GM19455 (cell line): ENCODE measurements around the gene XKR7.

Experiments
- ATAC-seq: cut with Tn5 transposase; IDR thresholded peaks from one replicate; pipeline ENCODE4 v1.9.1; 2021; ENCODE audit not compliant: unreplicated experiment

The XKR7 gene

GRCh38 chr20:31943052-31943471, 24.9 kb upstream of the XKR7 start:
- no peak for ATAC-seq

GRCh38 chr20:31945319-31945718, 22.6 kb upstream of the XKR7 start:
- no peak for ATAC-seq

DNA sequence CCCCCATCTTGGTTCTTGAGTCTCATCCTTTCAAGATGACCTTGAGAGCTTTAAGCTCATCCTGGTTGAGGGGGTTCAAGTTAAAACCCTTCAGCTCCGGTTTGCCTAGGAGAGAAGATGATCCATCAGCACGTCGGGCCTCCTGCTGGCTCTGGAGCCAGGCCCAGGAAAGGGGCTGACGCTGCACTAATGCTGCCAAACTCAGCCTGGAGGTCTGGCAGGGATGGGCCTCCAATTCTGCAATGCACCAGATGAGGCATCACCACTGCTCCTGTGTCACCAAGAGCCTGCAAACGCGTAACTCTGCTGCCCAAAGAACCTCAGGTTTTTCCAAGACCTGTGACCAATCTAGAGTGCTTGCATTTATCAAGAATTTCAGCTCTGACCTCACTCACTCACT, 22.2 kb upstream of the XKR7 start:
- no peak for ATAC-seq

GRCh38 chr20:31948008-31948407, 19.9 kb upstream of the XKR7 start:
- ATAC-seq, result no peak

GRCh38 chr20:31949877-31950646, 17.9 kb upstream of the XKR7 start:
- ATAC-seq, result no peak

DNA sequence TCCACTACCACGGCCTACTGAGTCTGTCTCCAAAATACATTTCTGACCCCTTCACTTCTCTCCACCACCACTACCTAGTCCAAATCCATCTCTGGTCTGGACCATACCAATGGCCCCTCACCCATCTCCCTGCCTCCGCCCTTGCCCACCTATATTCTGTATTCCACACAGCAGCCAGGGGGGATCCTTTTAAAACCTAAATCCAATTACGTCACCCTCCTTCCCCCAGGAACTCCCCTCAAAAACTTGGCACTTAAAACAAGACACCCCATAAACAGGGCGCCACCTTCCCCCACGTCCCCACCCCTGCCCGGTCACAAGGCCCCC, 16.8 kb upstream of the XKR7 start:
- no peak for ATAC-seq

GRCh38 chr20:31951530-31952453, 16.2 kb upstream of the XKR7 start, which contains the start of gene PDRG1:
TSS of gene PDRG1 (minus strand) at chr20:31952046. CDS start at chr20:31951961, 85 bp downstream.
- peak; percentile 90 for ATAC-seq

- no peak for ATAC-seq
Observed at GRCh38 chr20:31953556-31954148, 14.3 kb upstream of the XKR7 start.

- no peak for ATAC-seq
Observed at GRCh38 chr20:31954500-31954899, 13.5 kb upstream of the XKR7 start.

GRCh38 chr20:31956556-31957526, 11.1 kb upstream of the XKR7 start:
- no peak for ATAC-seq

DNA sequence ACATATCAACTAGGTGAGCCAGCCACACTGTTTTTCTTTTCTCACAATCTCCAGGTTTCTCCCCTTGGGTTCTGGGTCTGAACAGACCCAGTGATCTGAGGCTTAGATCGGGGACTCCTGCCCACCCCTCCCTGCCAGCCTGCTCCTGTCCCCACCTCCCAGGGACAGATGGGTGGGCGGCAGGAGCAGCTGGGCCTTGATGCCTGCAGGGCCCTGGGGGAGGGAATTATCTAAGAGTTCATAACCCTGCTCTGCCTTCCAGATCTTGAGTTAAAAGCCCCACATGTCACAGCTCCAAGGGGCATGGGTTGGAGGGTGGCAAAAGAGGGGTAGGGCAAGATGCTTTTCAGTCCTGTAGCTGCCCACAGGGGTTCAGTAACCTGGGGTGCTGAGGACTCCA, 5.2 kb upstream of the XKR7 start:
- ATAC-seq, result no peak

DNA sequence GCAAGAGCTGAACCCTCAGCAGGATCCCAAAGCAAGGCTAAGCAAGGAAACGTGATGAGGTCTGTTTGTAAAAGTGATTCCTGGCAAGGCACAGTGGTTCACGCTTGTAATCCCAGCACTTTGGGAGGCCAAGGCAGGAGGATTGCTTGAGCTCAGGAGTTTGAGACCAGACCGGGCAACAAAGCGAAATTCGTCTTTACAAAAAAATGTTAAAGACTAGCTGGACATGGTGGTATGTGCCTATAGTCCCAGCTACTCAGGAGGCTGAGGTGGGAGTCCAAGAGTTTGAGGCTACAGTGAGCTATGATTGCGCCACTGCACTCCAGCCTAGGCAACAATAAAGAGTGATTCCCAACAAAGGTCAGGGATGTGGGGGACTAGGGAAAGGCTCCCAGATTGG, 4.1 kb upstream of the XKR7 start:
- ATAC-seq, result no peak

DNA sequence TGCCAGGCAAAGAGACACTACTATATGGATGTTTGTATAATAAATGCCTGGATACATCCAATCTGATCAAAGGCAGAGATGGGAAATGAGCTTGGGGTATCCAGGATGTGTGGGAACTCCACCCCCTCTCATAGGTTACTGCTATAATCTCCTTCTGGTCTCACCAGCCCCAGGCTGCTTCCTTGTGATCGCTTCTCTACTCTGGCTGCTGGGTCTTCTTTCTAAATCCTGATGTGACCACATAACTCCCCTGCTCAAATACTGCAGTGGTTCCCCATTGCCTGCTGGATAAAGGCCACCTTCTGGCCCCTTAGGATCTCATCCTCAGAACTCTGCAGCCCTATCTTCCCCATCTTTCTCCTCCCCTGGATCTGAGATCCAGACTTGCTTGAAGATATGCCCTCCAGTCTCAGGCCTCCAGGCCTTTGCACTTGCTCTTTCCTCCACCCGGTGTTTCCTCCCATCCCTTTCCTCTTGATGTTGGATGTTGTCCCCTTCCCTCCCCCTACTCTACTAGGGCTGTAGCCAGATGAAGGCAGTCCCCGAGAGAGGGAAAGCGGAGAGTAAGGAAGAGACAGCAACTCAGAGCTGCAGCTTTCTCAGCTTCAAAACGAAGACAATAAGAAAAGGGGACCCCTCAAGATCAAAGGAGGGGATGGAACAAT, 828 bp upstream of the XKR7 start:
- no peak for ATAC-seq

DNA sequence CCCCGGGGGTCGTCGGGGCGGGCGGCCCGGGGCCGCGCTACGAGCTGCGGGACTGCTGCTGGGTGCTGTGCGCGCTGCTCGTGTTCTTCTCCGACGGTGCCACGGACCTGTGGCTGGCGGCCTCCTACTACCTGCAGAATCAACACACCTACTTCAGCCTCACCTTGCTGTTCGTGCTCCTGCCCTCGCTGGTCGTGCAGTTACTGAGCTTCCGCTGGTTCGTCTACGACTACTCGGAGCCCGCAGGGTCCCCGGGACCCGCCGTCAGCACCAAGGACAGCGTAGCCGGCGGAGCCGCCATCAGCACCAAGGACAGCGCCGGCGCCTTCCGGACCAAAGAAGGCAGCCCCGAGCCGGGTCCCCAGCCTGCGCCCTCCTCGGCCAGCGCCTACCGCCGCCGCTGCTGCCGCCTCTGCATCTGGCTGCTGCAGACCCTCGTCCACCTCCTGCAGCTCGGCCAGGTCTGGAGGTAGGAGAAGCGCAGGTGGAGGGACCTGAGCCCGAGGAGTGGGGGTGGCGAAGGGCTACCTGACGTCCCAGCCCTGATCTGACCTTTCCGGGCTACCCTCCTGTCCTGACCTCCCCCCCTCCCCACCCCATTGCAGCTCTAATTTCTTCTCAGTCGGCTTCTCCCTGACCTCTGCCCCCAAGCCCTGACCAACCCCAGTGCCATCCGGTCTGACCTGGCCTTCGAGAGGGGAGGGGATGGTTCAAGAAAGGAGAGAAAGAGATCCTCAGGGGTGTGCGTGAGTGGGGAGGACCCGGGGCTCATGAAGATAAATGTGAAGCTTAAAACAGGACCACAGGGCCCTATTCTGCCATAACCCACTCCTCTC, 558 bp downstream of the XKR7 start:
- no peak for ATAC-seq

DNA sequence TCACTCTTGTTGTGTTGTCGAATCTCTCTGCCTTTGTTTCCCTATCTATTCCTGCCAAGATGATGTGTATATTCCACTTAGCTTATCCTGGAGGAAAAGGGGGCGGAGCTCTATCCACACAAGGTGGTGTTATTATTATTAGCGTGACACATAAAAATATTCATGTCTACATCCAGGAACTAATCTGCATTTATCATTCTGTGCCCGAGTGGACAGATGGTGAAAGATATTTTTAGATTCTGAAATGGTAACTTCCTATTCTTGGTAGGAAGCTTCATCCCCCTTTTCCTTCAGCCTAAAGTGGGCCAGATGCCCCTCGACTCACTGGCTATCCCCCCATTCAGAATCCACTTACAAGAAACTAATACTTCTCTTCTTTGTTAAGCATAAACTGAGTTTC, 2.0 kb downstream of the XKR7 start:
- no peak for ATAC-seq

DNA sequence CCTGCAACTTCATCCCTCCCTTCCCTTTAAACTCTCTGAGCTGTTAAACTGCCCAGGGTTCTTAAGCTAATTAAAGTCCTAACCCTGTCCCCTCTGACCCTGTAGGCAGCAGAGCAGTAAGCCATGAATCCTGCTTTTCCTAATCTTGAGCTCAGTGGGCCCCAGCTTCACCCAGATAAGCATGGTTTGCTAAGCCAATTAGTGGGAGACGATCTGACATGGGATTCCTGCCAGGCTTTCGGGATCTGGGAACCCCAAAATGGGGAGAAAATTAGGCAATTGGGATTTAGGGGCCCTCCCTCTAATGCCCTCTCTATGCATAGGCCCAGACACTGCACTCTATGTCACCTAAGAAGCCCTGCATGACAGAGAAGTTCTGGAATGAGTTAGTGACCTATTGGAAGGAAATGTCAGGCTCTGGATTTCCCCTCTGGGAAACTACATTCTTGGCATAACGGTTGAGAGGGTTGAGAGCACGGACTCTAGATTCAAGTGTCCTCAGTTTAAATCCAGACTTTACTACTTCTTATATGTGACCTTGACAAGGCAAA, 4.6 kb downstream of the XKR7 start:
- ATAC-seq, result no peak

- no peak for ATAC-seq
Observed at GRCh38 chr20:31974296-31974695, 6.3 kb downstream of the XKR7 start.

DNA sequence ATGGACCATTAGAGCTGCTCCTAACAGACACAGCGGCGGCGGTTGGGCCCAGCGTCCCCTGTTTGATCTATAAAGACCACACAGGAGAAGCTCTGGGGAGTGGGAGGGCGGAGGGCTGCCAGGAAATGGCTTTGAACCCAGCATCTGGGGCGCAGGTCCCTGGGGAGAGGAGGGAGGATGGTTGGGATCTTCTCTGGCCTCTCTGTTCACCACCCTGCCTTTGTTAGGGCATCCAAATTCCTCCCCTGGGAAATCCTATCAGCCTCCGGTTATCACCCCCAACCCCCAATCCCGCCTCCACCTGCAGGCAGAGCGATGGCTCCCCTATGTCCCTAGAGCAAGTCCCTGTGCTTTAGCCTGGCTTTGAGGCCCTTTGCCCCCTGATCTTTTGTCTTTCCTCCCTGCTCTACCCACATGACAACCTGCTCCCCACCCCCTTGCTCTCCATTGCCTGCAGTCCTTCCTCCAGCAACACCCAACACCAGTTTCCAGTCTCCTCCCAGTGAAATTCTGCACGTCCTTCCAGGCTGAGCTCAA, 7.1 kb downstream of the XKR7 start:
- no peak for ATAC-seq

DNA sequence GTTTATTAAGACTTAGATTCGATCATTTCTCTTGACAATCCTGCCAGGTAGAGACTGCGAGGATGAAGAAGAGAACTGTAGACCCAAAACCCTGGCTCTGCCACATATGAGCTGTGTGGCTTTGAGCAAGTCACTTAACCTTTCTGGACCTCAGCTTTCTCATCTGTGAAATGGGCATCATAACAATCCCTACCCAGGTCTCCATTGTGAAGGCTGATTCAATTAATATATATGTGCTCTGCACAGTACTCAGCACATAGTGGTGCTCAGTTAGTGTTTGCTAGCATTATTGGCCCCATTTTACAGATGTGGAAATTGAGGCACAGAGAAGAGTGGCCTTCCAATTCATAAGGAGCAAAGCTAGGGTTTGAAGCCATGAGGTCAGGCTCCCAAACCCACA, 7.9 kb downstream of the XKR7 start:
- no peak for ATAC-seq
